GM21737 (cell line): Measurements from ENCODE around the gene SIK3.

ENCODE experiments used
- ATAC-seq: cut with Tn5 transposase; IDR thresholded peaks from one replicate; pipeline ENCODE4 v1.9.1; 2021; ENCODE audit warnings: mild to moderate bottlenecking, moderate library complexity; ENCODE audit not compliant: unreplicated experiment

Gene SIK3

DNA sequence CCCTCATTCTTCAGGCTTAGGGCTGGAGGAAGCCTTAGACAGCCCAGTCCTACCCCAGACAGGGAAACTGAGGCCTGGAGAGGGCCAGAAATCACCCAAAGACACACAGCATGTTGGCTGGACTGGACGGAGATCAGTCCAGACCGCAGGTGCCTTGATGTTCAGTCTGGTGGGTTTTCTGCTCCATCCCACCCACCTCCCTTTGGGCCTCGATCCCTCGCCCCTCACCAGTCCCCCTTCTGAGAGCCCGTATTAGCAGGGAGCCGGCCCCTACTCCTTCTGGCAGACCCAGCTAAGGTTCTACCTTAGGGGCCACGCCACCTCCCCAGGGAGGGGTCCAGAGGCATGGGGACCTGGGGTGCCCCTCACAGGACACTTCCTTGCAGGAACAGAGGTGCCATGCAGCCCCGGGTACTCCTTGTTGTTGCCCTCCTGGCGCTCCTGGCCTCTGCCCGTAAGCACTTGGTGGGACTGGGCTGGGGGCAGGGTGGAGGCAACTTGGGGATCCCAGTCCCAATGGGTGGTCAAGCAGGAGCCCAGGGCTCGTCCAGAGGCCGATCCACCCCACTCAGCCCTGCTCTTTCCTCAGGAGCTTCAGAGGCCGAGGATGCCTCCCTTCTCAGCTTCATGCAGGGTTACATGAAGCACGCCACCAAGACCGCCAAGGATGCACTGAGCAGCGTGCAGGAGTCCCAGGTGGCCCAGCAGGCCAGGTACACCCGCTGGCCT is 267.9 kb downstream of the SIK3 start:
- ATAC-seq, result no peak

DNA sequence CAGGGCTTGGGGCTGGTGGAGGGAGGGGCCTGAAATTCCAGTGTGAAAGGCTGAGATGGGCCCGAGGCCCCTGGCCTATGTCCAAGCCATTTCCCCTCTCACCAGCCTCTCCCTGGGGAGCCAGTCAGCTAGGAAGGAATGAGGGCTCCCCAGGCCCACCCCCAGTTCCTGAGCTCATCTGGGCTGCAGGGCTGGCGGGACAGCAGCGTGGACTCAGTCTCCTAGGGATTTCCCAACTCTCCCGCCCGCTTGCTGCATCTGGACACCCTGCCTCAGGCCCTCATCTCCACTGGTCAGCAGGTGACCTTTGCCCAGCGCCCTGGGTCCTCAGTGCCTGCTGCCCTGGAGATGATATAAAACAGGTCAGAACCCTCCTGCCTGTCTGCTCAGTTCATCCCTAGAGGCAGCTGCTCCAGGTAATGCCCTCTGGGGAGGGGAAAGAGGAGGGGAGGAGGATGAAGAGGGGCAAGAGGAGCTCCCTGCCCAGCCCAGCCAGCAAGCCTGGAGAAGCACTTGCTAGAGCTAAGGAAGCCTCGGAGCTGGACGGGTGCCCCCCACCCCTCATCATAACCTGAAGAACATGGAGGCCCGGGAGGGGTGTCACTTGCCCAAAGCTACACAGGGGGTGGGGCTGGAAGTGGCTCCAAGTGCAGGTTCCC is 268.6 kb downstream of the SIK3 start, which contains the start of gene APOC3:
Gene APOC3, plus strand, starts transcription at position 383 of the 659 bp plus-strand sequence. CDS start 676 bp downstream, outside the sequence.
- ATAC-seq, result no peak

DNA sequence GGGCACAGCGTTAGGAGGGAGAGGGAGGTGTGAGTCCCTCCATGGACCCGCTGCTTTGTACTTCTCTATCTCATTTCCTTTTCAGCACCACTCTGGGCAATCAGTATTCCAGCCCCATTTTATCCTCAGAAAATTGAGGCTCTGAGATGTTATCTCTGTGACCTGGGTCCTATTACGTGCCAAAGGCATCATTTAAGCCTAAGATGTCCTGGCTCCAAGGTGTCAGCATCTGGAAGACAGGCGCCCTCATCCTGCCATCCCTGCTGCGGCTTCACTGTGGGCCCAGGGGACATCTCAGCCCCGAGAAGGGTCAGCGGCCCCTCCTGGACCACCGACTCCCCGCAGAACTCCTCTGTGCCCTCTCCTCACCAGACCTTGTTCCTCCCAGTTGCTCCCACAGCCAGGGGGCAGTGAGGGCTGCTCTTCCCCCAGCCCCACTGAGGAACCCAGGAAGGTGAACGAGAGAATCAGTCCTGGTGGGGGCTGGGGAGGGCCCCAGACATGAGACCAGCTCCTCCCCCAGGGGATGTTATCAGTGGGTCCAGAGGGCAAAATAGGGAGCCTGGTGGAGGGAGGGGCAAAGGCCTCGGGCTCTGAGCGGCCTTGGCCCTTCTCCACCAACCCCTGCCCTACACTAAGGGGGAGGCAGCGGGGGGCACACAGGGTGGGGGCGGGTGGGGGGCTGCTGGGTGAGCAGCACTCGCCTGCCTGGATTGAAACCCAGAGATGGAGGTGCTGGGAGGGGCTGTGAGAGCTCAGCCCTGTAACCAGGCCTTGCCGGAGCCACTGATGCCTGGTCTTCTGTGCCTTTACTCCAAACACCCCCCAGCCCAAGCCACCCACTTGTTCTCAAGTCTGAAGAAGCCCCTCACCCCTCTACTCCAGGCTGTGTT is 269.4 kb downstream of the SIK3 start:
- no peak for ATAC-seq

DNA sequence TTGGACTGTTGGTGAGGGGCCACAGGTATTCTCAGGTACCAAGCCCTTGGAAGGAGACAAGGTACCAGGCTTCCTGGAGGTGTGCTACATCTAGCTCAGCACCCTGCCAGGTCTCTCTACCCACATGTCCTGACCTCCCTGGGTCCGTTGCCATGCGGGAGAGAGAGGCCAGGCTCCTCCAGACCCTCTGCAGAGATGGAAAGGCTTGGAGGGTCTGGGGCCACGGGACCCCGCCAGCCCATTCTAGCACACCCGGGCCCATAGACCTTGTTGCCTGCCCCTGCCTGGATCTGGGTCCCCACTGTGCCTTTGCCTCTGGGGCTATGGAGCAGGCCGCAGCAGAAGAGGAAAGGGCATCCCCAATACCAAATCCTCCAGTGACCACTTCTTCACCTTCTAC is 270.8 kb downstream of the SIK3 start:
- no peak for ATAC-seq

- ATAC-seq, result no peak
Measured at GRCh38 chr11:116826751-116827431, 271.3 kb downstream of the SIK3 start.

GRCh38 chr11:116825854-116826750 is 272.1 kb downstream of the SIK3 start:
- no peak for ATAC-seq

- no peak for ATAC-seq
Measured at GRCh38 chr11:116825434-116825833, 272.8 kb downstream of the SIK3 start.

DNA sequence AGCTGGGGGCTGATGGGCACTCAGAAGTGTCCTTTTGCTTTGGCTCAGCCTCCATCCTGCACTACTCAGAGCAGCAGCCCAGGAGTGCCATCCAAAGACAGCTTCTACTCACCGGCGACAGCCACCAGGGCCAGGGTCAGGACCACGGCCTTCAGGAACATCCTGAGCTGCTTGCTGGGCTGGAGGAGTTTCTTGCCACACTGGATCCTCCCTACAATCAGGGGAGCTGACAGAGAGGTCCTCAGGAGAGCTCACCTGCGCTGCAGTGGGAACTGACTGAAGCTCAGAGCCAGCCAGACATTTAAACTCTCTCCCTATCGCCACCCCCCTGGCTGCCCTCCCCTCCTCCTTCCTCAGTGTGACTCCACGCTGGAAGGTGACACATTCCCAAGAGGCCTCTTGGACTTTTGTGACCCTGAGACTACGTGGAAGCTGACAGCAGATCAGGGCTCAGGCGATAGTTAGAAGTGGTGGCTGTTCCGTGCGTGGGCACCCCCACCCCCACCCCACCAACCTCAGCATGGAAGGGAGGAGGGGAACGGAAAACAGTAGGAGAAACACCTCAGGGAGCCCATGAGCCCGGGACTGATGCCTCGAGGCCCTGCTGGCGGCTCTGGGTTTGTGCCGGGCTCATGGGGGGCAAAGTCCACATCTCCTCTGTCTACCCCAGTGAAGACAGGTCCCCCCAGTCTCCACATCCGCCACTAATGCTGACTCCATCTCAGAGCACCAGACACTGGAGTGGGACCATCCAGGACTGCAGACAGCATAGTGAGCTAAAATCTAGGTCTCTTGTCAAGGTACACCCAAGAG is 275.0 kb downstream of the SIK3 start, which contains the start of gene APOA4:
Gene APOA4, minus strand, starts transcription at position 274 of the 813 bp plus-strand sequence. Its CDS starts 113 bp downstream, at position 161.
- ATAC-seq, result no peak

DNA sequence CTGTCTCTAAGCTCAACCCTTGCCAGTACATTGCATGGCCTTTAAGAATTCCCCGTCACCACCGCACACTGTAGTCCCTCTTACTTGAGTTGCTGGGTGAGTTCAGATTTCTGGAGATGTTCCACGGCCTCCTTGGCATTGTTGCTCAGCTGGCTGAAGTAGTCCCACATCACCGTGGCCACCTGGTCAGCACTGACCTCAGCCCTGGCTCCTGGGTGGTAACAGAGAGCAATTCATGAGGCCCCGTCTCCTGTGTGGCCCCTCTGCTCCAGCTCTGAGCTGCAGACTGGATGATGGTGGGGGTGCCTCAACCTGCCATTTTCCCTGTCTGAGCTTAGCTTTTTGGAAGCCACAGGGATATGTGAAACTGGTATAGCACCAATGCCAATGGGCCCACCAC is 275.7 kb downstream of the SIK3 start:
- no peak for ATAC-seq

- no peak for ATAC-seq
Measured at GRCh38 chr11:116821050-116821918, 276.9 kb downstream of the SIK3 start.

DNA sequence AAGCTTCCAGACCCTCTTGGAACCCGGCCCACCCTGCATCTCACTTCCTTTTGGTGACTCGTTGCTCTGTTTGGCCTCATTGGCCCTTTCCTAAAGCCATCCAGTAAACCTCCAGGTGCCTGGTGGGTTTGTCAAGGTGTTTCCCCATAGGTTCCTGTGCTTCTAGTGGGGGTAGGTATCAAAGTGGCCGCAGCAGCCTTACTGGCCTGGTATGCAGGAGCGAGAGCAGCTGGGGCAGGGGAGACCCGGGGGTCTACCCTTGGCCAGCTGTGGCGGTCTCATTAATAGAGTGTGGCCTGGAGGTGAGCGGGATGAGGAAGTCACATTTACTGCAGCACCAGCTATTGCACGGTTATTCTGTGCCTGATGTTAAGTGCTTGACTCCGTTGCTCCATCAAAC is 279.2 kb downstream of the SIK3 start:
- ATAC-seq, result no peak

DNA sequence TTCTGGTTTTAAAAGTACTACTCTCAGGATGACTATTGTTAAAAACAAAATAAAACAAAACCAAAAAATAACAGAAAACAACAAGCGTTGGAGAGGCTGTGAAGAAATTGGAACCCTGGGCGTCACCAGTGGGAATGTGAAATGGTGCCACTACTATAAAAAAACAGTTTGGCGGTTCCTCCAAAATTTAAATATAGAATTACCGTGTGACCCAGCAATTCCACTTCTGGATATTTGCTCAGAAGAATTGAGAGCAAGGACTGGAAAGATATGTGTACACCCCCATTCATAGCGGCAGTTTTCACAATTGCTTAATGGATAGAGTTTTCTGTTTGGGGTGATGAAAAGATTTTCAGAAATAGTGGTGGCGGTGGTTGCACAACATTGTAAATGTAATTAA is 283.7 kb downstream of the SIK3 start:
- no peak for ATAC-seq

GRCh38 chr11:116813781-116814471 is 284.3 kb downstream of the SIK3 start:
- no peak for ATAC-seq

- no peak for ATAC-seq
Measured at GRCh38 chr11:116813170-116813569, 285.1 kb downstream of the SIK3 start.

- ATAC-seq, result no peak
Measured at GRCh38 chr11:116812109-116812508, 286.1 kb downstream of the SIK3 start.

DNA sequence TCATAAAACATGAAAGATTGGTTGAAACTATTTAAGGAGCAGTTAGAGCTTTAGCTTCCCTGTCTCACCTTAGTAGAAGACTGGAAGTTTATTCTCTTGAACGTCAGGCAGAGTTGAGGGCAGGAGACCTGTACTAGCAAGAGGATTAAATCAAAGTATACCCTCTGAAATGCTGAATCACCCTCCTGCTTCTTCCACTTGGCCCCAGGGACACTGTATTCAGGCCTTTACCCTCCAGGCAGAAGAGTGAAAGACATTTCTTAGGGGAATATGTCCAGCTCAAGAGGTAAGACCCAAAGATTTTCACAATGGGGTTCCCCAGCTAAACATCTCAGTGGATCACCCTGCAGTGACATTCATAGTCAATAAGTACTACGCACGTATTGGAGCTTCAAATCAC is 287.0 kb downstream of the SIK3 start:
- ATAC-seq, result no peak
